Head of caudate nucleus (tissue), 42 donors: ENCODE results near the gene NAV2.

ENCODE experiments used
- DNase-seq, 42 donors: peaks; one replicate each; pipeline versions ENCODE4 v3.0.0 to v3.0.0-alpha.2; 2020 to 2021; ENCODE audit warnings: mixed read lengths in 7 of 42
- intact Hi-C: fragments of 100-400 bp; cut with DNase I; formaldehyde crosslinking; loops from one replicate; pipeline ENCODE4 v1.15.0; 2022

Gene NAV2

DNA sequence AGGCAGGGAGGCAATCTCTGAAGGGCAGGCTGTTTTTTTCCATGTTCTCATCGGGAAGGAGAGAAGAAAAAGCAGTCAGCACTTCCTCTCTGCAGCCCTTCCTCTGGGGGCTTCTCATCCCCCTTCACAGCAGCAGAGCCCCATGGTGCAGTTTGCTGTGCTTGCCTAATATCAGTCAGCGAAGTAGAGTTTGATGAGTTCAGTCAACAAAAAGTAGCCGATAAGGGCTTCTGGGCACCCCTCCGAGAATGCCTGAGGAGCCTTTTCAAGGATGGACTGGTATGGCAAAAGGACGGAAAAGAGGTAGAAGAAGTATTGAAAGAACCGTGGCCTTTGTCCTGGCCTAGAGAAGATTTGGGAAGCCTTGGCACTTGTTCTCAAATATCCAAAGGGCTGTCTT, 55.6 kb downstream of the NAV2 start:
- DNase-seq = no peak
- intact Hi-C loops = loop anchor here (10.0 kb wide), 1 partner anchor 107 kb away; no protein-coding TSS in a partner anchor

DNA sequence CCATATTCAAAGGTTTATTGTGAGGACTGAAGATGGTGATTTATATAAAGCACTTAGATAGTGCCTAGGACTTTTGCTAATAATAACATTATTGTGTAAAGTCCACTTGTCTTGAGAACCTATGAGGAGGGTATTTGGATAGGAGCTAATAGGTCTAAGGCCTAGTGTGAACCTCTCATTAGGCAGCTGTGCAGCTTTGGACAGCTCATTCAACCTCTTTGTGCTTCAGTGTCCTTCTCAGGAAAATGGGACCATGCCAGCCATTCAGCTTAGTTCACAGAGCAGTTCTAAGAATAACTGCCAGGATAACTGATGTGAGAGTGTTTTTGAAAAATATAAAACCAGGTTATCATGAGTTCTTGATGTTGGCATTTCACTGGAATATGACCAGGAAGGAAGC, 56.2 kb downstream of the NAV2 start:
- DNase-seq = peak in 7 of 42 donors; percentile 36 to 65 (median 48)
- intact Hi-C loops = loop anchor here (10.0 kb wide), 1 partner anchor 106 kb away; no protein-coding TSS in a partner anchor

DNA sequence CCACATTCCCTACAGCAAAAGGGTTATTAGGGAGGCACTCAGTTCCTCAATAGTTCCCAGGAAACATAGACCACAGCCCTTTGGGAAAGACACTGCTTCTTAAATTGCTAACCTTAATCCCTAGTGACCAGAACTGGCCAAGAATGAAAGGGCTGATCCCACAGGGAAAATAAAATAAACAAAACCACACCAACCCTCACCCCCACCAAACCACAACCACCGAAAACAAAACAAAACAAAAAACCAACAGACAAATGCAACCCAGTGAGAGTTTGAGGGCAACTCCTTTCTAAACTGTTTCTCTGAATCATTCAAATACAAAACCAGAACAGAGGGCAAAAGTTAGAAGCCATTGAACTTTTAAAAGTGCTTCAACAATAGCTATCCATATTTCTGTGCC, 57.2 kb downstream of the NAV2 start:
- intact Hi-C loops = loop anchor here (10.0 kb wide), 1 partner anchor 105 kb away; no protein-coding TSS in a partner anchor

DNA sequence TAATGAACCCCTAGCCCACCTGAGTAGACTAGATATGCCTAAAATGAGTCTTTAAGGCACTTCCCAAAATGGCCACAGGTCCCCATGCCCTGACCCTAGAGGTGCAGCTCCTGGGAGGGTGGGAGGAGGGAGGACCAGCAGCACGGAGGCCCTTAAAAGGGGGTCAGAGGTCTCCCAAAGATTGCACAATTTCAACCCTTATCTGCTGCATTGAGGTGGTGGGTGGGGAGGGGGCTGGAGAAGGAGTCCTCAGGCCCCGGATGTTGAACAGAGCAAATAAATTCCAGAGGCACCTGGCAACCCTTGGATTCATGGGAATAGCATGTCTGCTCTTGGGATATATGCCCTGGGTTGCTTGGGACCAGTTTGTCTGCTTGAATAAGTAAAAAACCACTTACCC, 57.6 kb downstream of the NAV2 start:
- DNase-seq = no peak
- intact Hi-C loops = no loop called here

More for the DNA sequence above, 57.2 kb downstream of the NAV2 start:
- DNase-seq = no peak

DNA sequence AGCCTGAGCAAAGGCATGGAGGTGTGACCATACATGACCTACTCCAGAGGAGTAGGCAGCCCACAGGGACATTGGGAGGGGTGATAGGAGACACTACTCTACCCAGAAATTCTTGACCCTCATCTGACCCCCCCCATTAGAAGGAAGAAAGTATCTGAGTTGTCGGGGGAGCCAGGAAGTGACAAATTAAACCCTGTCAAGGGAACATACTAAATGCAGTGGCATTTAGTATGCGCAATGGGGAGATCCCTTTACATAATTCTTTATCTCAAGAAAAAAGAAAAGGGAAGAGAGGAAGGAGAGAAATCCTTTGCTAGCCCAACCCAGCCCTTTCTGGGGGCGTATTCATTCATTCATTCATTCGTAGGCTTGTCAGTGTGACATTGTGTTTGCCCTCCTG, 58.8 kb downstream of the NAV2 start:
- intact Hi-C loops = no loop called here

DNA sequence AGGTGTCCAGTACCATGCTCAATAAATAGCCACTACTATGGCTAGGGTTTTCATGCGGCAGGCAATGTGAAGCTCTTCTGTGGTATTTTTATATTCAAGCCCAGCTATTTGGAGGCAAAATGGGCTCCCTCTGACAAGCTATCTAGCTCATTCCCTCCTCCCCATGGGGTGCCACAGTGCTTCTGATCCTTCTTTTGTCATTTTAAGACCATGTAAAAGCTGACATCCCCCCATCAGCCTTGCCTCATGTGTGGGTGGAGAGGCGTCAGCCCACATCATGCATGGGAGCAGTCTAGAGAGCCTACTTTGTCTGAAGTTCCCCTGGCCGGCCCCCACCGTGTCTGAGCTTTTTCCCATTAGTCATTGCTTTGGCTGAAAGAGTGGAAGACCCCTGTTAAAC, 59.8 kb downstream of the NAV2 start:
- intact Hi-C loops = no loop called here

More for the DNA sequence above, 58.8 kb downstream of the NAV2 start:
- DNase-seq = no peak

DNA sequence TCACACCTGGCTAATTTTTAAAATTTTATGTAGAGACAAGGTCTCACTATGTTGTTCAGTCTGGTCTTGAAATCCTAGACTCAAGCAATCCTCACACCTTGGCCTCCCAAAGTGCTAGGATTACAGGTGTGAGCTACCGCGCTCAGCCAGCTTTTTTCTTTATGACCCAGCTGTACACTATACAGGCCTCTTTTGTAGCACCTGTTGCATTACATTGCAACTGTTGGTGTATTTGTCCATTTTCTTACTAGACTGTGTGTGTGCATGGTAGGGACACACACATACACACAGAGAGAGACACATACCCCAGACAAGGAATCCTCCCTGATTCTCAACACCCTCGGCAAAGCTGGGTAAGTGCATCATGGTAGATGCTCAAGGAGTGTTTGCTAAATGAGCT, 61.7 kb downstream of the NAV2 start:
- no peak for DNase-seq
- intact Hi-C loops = no loop called here

More for the DNA sequence above, 59.8 kb downstream of the NAV2 start:
- DNase-seq = peak in 3 of 42 donors; percentile 20 to 49 (median 26)

DNA sequence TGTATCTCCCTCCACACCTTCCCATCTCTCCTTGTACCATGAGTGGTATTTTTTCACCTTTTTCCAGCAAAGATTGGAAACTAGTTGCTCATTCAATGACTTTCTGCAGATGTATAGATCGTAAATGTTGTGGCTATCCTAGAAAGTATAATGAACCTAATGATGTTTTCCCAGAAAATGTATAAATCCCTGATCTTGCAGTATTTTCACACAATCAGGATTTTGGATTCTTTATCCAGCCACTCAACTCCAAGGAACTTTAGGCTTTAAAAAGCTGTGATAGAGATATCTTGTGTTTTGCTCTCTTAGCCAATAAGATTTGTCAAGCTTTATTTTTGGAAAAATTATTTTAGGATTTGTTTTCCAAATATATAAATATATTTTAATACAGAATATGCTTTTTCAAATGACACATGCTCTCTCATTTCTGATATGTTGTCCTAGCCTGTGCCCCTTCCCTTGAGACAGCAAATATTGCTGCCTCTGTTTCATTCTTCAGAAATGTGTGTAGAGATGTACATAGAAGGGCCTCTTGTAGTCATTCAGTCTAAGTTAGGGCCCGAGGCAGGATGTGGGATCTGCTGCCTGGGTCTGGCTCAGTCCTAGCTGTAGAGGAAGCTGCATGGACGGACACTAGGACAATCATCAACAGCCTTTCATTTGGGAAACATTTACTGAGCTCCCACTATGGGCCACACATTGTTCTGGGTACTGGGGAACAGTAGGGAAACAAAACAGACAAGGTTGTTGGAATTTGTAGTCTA, 62.4 kb downstream of the NAV2 start:
- DNase-seq = no peak
- intact Hi-C loops = no loop called here

DNA sequence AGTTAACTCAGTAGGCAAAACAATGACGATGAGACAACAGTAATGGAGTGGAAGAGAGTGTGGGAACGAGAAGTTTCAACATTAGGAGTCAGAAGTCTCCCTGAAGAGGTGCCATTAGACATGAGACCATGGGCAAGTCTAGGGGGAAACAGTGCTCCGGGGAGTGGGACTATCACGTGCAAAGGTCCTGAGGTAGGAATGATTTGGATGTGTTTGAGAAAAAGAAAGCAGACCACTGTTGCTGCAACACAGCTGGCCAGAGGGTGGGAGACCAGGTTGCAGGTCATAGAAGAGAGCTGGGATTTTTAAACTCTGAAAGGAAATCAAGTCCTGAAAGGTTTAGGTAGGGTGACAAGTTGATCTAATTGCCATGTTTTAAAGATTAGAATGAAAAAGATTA, 63.0 kb downstream of the NAV2 start:
- DNase-seq = no peak
- intact Hi-C loops = no loop called here

DNA sequence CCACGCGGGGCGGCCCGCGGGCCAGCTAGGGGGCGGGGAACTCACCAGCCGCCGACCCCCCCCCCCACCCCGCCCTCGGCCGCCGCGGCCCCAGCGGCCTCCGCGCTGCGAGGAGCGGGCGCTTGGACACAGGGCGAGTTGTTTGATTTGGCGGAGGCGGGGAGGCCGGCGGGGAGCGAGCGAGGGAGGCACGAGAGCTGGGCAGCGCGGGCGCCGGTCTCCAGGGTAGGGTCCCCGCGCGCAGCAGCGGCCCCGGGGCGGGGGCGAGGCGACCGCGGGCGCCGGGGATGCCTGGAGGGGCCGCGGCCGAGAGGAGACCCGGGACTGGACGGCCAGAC, 64.4 kb downstream of the NAV2 start:
- DNase-seq = peak in 29 of 42 donors; percentile 25 to 71 (median 52)

DNA sequence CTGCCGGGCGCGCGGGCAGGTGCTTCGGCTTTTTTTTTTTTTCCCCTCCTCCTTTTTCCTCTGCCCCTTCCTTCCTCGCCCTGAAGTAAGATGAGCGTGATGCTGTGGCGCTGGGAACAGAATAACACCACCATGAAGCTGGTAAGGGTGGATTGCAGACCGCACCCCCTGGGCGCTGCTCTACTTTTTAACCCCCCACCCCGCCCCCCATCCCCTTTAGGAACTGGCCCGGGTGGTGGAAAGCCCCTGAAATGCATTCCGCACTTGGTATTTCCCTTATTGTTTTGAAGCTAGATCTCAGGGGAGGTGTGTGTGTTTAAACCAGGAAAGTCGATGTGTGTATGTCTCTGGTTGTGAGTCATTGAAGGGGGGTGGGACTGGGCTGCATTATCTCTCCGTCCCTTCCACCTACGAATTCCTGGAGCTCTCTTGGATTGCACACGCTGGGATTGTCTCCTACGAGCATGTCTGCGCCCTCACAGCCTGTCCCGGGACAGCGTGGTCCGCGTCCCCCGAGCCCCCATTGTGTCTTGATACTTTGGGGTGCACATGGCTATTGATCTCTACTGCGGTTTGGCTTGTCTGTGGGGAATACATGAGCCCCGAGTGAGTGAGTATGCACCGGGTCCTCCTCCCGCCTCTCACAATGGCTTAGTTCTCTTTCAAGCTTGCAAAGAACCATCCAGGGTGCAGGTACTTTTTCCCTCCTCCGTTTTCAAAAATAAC, 64.9 kb downstream of the NAV2 start:
- intact Hi-C loops = no loop called here
- peak in 7 of 42 donors; percentile 17 to 51 (median 29) for DNase-seq

More for the DNA sequence above, 64.4 kb downstream of the NAV2 start:
- intact Hi-C loops = no loop called here

DNA sequence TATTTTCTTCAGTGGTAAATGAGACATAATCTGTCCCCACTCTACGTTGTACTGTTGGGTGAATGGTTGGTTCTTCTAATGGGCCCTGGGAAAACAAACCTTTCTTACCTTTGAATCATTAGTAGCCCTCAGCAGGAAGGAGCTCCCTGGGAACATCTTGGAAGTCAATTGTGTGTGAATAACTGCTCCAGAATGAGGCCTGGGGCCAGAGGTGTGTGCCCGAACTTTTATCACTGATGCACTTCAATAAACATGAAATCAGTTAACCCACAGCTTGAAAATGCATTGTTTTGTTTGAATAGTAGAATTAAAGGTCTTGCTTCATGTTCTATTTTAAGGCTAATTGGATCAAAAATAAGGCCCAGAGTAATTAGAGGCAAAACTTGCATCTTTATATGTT, 67.1 kb downstream of the NAV2 start:
- DNase-seq = no peak
- intact Hi-C loops = no loop called here

DNA sequence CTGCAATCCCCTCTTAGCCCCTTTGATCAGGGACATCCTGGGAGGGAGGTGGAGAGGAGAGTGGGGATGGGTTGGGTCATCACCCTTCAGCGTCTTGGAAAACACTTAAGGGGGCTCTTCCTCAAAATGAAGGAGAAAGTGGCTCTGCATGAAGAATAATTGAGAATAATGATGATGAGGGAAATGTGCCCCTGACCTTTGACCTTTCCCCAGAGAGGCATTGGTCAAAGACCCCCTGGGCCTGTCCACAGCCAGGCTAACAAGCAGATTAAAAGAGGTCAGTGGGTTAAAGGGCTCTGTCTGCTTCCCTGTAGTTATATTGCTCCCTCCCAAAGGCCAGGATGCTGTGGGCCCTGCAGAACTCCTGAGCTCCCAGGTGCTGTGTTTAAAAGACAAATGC, 68.7 kb downstream of the NAV2 start:
- DNase-seq = no peak
- intact Hi-C loops = no loop called here

DNA sequence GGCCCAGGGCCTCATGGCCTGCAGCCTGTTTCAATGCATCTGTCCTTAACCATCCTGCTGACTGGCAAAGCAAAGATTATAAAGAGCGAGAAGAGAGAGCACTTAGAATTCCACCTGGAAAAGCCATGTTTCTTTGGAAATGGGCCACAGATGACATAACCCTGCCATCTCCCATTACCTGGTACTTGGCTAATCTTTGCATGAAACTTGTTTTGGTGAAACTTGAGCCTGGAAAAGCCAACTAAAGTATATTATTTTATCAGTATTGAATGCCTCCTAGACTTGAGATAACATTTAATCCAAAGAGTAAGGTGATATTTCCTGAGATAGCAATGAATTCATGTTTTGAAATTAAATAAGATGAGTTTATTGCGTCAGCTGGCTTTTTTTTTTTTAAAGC, 72.6 kb downstream of the NAV2 start:
- no peak for DNase-seq
- intact Hi-C loops = no loop called here

DNA sequence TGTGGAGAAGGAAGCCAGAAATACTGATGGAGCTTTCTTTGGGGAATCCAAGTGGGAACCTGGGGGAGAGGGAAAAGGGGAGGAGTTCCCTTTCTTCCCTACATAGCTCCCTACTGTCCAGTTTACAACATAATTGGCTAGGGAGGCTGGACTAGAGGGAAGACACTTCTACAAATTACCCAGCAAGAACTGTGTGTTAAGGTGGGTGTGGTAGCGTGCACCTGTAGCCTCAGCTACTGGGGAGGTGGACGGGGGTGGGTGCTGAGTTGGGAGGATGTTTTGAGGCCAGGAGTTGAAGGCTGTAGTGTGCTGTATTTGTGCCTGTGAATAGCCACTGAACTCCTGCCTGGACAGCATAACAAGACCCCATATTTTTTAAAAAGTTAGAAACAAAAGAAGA, 74.0 kb downstream of the NAV2 start:
- intact Hi-C loops = no loop called here
- no peak for DNase-seq

DNA sequence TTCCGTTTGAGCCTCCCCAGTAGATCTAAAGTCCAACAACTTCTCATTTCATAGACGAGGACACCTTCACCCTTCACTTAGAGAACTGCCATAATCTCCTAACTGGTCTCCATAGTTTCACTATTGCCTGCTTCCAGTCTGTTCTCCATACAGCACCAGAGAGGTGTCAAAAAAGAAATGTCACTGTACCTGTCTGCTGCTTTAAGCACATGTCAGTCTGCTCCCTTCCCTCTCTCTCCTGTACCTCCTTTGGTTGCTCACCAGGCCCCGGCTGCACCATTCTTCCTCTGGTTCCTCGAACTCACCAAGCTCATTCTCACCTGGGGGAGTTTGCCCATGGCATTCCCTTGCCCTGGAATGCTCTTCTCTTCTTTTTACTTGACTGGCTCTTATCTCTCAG, 75.8 kb downstream of the NAV2 start:
- intact Hi-C loops = no loop called here
- no peak for DNase-seq

DNA sequence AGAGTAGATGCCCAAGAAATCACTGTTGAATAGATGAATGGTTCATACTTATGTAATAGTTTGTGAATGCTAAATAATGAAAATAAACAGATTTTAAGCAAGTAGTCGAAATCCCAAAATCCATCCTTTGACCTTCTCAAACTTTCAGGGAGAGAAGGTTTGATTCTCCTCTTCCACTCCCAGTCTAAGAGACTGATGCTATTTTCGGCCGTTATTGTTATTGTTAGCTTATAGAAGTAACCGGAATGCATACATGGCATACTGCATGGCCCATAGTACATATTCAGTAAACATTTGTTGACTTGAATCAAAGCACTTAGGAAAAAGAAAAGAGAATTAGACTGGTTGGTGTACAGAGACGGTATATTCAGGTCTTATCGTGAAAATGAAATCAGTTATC, 76.6 kb downstream of the NAV2 start:
- intact Hi-C loops = no loop called here
- DNase-seq = no peak

DNA sequence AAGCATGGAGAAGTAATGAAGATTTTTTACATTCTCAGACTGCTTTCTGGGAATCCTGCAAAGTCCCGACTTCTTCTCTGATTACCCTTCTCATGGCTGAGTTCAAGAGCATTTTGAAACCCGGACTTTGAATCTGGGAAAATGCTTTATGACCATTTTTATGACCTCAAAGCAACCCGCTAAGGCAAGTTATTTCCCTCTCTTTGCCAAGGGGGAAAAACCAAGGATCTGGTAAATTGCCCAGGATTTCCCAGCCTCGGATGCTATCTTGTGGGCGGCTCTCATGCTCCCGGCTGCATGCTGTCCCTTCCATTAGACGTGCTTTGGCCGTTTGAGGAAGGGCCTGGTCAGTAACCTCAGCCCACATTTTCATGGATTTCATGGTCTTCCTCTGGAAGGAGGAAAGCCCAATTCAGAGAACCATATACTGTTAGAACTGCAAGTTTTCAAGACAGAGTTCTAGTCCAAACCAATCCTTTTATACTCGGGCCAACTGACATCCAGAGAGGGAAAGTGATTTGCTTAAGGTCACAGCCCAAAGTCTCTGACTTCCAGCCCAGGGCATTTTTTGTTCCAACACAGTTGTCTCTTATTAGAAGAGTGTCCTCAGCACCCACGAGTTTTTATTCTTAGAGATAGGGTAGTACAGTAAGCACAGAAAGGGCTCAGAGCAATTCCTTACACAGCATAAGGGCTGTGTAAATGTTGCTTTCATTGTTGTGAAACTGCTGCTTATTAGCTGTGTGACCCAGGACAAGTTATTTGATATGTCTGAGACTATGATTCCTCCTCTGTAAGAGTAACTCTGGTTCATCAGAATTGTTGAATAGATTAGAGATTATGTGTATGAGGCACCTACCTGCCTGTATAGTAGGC, 77.4 kb downstream of the NAV2 start:
- intact Hi-C loops = no loop called here
- no peak for DNase-seq

DNA sequence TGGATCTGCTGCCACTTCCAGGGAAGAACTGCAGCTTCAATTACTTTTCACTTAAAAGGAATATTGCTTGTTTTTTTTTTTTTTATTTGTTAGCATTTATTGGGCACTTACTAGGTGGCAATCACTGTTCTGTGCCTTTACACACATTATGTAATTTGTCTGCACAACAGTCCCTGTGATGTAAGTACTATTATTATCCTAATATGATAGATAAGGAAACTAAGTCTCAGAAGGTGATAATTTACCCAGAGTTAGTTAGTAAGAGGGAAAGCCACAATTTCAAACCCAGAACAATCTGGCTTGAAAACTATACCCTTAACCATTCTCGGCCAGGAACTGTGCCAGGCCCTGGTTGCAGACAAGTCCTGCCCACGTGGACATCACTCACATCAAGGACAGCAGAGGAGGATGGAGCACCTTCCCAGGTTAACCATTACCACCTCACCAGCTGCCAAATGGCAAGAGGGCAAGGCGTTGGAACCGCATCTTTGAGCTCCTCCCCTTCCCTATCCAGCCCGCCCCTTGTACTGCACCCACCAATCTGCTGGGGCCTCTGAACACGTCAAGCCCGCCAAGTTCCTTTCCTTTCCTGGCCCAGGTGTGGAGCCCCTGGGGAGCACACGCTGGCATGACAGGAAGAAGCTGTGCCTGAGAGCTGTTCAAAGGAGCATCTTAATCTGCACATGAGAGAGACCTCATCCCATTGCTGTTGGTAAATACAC, 78.4 kb downstream of the NAV2 start:
- DNase-seq = no peak
- intact Hi-C loops = no loop called here
